ENCODE data around the gene CACNB1.

CACNB1 gene

DNA sequence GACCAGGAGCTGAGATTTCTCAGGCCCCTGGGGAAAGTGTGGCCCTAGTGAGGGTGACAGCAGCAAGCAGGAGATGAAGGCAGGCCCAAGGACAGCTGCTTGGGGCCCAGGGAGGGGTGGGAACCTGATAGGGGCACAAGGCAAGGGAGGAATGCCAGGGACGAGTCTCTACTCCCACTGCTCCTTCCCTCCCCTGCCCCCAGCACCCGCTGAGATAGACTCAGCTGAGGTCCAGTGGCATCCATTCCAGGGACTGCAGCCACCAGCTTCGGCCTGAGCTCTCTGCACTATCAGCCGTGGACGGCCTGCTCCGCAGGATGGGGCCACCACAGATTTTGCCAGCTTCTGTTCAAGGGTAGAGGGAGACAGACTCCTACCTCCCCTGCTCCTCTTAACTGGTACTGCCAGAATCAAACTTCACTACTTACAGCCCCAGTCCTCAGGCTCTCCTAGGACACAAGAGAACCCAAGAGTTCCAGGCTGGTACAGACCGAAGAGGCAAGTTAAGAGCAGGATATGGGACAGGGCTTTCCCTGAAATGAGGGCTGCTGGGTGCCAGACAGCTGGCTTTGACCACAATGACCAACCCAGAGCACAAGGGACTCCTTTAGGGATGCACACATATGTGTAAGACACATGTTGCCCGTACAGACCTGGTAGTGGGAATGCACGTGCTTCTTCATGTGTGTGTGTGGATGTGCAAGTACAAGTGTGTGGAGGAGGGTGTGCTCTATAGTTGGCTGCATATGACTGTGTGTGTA lies 5.5 kb downstream of the CACNB1 start:
- no peak for TF ChIP-seq TCF12 (IDR thresholded peaks at IDR 0.05; ENCODE audit: low read depth)
- TF ChIP-seq, protein P1, sequence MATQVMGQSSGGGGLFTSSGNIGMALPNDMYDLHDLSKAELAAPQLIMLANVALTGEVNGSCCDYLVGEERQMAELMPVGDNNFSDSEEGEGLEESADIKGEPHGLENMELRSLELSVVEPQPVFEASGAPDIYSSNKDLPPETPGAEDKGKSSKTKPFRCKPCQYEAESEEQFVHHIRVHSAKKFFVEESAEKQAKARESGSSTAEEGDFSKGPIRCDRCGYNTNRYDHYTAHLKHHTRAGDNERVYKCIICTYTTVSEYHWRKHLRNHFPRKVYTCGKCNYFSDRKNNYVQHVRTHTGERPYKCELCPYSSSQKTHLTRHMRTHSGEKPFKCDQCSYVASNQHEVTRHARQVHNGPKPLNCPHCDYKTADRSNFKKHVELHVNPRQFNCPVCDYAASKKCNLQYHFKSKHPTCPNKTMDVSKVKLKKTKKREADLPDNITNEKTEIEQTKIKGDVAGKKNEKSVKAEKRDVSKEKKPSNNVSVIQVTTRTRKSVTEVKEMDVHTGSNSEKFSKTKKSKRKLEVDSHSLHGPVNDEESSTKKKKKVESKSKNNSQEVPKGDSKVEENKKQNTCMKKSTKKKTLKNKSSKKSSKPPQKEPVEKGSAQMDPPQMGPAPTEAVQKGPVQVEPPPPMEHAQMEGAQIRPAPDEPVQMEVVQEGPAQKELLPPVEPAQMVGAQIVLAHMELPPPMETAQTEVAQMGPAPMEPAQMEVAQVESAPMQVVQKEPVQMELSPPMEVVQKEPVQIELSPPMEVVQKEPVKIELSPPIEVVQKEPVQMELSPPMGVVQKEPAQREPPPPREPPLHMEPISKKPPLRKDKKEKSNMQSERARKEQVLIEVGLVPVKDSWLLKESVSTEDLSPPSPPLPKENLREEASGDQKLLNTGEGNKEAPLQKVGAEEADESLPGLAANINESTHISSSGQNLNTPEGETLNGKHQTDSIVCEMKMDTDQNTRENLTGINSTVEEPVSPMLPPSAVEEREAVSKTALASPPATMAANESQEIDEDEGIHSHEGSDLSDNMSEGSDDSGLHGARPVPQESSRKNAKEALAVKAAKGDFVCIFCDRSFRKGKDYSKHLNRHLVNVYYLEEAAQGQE (IDR thresholded peaks at IDR 0.05; ENCODE audit: low read depth), result no peak
- TF ChIP-seq CEBPB (IDR thresholded peaks at IDR 0.05), result no peak
- TF ChIP-seq EP300 (IDR thresholded peaks at IDR 0.05; ENCODE audit: borderline replicate concordance), result no peak
- TF ChIP-seq ZBTB7A (IDR thresholded peaks at IDR 0.05; ENCODE audit: low read depth), result no peak
- no peak for TF ChIP-seq TEAD4 (IDR thresholded peaks at IDR 0.05)
- no peak for TF ChIP-seq FOXM1 (IDR thresholded peaks at IDR 0.05; ENCODE audit: borderline replicate concordance, low read depth)
- TF ChIP-seq, protein P2, sequence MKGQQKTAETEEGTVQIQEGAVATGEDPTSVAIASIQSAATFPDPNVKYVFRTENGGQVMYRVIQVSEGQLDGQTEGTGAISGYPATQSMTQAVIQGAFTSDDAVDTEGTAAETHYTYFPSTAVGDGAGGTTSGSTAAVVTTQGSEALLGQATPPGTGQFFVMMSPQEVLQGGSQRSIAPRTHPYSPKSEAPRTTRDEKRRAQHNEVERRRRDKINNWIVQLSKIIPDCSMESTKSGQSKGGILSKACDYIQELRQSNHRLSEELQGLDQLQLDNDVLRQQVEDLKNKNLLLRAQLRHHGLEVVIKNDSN (IDR thresholded peaks at IDR 0.05), result no peak
- no peak for TF ChIP-seq TAF1 (IDR thresholded peaks at IDR 0.05; ENCODE audit: low read depth)
- no peak for TF ChIP-seq RAD21 (IDR thresholded peaks at IDR 0.05; ENCODE audit: low read depth)
- TF ChIP-seq YY1 (IDR thresholded peaks at IDR 0.05; ENCODE audit: low read depth), result no peak
- no peak for TF ChIP-seq EGR1 (IDR thresholded peaks at IDR 0.05)
- no peak for TF ChIP-seq CREB1 (IDR thresholded peaks at IDR 0.05; ENCODE audit: low read depth)
- TF ChIP-seq, protein P3, sequence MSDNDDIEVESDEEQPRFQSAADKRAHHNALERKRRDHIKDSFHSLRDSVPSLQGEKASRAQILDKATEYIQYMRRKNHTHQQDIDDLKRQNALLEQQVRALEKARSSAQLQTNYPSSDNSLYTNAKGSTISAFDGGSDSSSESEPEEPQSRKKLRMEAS (IDR thresholded peaks at IDR 0.05), result no peak
- no peak for TF ChIP-seq NFIC (IDR thresholded peaks at IDR 0.05)

DNA sequence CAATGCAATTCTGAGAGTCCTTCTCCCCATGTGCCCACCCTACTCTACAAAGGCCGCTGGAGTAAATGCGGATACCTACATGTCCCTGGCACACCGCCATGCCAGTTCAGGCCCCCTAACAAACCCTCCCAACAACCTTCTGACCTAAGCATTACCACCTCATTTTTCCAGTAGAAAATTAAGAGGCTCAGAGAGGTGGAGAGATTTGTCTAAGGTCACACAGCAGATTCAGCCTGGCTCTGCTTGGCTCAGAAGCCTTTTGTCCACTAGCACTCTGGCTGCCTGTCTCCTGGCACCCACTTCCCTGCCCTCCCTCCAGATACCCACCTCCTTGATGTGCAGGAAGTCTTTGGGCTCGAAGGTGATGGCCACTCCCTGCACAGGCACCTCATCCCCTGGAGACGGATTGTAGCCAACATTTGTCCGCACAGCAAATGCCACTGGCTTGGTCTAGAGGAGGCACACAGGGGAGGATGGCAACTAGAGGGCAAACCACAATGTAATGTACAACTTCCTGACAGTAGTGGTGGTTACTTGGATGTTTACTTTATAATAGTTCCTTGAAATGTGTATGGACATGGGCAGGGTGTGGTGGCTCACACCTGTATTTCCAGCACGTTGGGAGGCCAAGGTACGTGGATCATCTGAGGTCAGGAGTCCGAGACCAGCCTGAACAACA lies 10.2 kb downstream of the CACNB1 start:
- TF ChIP-seq CREB1 (IDR thresholded peaks at IDR 0.05; ENCODE audit: low read depth) (no peak), CEBPB (IDR thresholded peaks at IDR 0.05) (no peak), YY1 (IDR thresholded peaks at IDR 0.05; ENCODE audit: low read depth) (no peak), RAD21 (IDR thresholded peaks at IDR 0.05; ENCODE audit: low read depth) (no peak), EGR1 (IDR thresholded peaks at IDR 0.05) (no peak), TAF1 (IDR thresholded peaks at IDR 0.05; ENCODE audit: low read depth) (no peak), NFIC (IDR thresholded peaks at IDR 0.05) (no peak), ZBTB7A (IDR thresholded peaks at IDR 0.05; ENCODE audit: low read depth) (no peak), TEAD4 (IDR thresholded peaks at IDR 0.05) (no peak), TCF12 (IDR thresholded peaks at IDR 0.05; ENCODE audit: low read depth) (no peak), FOXM1 (IDR thresholded peaks at IDR 0.05; ENCODE audit: borderline replicate concordance, low read depth) (no peak)
- TF ChIP-seq, protein P3 (IDR thresholded peaks at IDR 0.05), result no peak
- TF ChIP-seq, protein P1 (IDR thresholded peaks at IDR 0.05; ENCODE audit: low read depth), result no peak
- TF ChIP-seq, protein P2 (IDR thresholded peaks at IDR 0.05), result no peak

DNA sequence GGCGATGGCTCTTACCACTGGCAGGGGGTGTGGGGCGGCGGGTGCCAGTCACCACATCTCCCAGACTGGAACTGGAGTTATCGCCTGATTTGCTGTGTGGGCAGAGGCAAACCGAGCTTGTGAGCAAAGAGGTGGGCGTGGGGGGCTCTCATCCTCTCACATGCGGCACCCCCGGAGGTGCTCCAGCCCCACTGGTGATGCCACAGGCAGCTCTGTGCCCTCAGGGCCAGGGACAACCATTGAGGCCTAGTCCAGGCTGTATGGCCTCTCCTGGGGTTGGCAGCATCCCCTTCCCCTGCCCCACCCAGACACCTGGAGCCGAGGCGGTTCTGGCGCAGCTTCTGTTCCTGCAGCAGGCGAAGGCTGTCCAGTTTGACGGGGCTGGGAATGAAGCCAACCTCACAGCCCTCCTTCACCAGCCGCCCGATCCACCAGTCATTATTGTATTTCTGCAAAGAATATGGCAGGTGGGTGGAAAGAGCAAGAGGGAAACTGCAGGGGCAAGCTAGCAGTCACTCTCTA lies 10.9 kb downstream of the CACNB1 start:
- TF ChIP-seq TCF12 (IDR thresholded peaks at IDR 0.05; ENCODE audit: low read depth) (no peak), ZBTB7A (IDR thresholded peaks at IDR 0.05; ENCODE audit: low read depth) (no peak), RAD21 (IDR thresholded peaks at IDR 0.05; ENCODE audit: low read depth) (no peak), TAF1 (IDR thresholded peaks at IDR 0.05; ENCODE audit: low read depth) (no peak), CREB1 (IDR thresholded peaks at IDR 0.05; ENCODE audit: low read depth) (no peak), YY1 (IDR thresholded peaks at IDR 0.05; ENCODE audit: low read depth) (no peak), NFIC (IDR thresholded peaks at IDR 0.05) (no peak), TEAD4 (IDR thresholded peaks at IDR 0.05) (no peak), FOXM1 (IDR thresholded peaks at IDR 0.05; ENCODE audit: borderline replicate concordance, low read depth) (no peak), EGR1 (IDR thresholded peaks at IDR 0.05) (no peak), EP300 (IDR thresholded peaks at IDR 0.05; ENCODE audit: borderline replicate concordance) (no peak), CEBPB (IDR thresholded peaks at IDR 0.05) (no peak)
- TF ChIP-seq, protein P2 (IDR thresholded peaks at IDR 0.05), result no peak
- TF ChIP-seq, protein P1 (IDR thresholded peaks at IDR 0.05; ENCODE audit: low read depth), result no peak
- TF ChIP-seq, protein P3 (IDR thresholded peaks at IDR 0.05), result no peak
